CD14-positive monocyte (primary cell): ENCODE measurements around the gene SOWAHC. TPM values are rescaled to one million over a fixed set of nuclear protein-coding genes. Genes with fewer than 3 reads are reported as not detected.

ENCODE experiments used
- DNase-seq, 3 donors: peaks; one replicate each; pipeline ENCODE4 v3.0.0-alpha.2; 2011 to 2022
- H2AFZ ChIP-seq: 2 replicates; pipeline ENCODE4 v1.6.0; 2012; ENCODE audit warnings: mild to moderate bottlenecking, low read depth, low read length, inconsistent platforms; ENCODE audit not compliant: insufficient read depth, poor library complexity, severe bottlenecking
- H3K27ac ChIP-seq, 2 donors: 1 replicate in 1 of 2; 2 replicates in 1 of 2; pipeline ENCODE4 v1.5.1; 2012 to 2013; ENCODE audit warnings: low read length in 2 of 2, control low read depth in 1 of 2, inconsistent platforms in 1 of 2, low read depth in 1 of 2, mild to moderate bottlenecking in 1 of 2
- H3K27me3 ChIP-seq, 2 donors: one replicate each; pipeline versions ENCODE4 v1.6.0 to v1.6.1; 2011 to 2013; ENCODE audit warnings: low read length in 2 of 2; ENCODE audit not compliant: control insufficient read depth in 2 of 2, insufficient read depth in 2 of 2
- H3K36me3 ChIP-seq, 2 donors: replicated peaks in 1 of 2; 1 replicate in 1 of 2; 2 replicates in 1 of 2; pipeline versions ENCODE4 v1.5.1 to v1.6.1; 2012 to 2013; ENCODE audit warnings: low read length in 2 of 2, control low read depth in 1 of 2, inconsistent platforms in 1 of 2, mild to moderate bottlenecking in 1 of 2; ENCODE audit not compliant: insufficient read depth in 2 of 2, control insufficient read depth in 1 of 2
- H3K4me1 ChIP-seq, 2 donors: 1 replicate in 1 of 2; 2 replicates in 1 of 2; pipeline versions ENCODE4 v1.5.1 to v1.6.1; 2012 to 2013; ENCODE audit warnings: low read length in 2 of 2, control low read depth in 1 of 2, inconsistent platforms in 1 of 2, mild to moderate bottlenecking in 1 of 2, moderate library complexity in 1 of 2; ENCODE audit not compliant: insufficient read depth in 2 of 2, control insufficient read depth in 1 of 2
- H3K4me2 ChIP-seq: replicated peaks from 2 replicates; pipeline ENCODE3; 2012; ENCODE audit warnings: low read length, moderate library complexity, mild to moderate bottlenecking; ENCODE audit not compliant: poor library complexity, severe bottlenecking; ENCODE audit errors: extremely low read depth
- H3K4me3 ChIP-seq, 3 experiments: fragments of 200-600 bp in 1 of 3; sonication (generic) in 1 of 3; replicated peaks in 1 of 3; 1 replicate in 2 of 3; 2 replicates in 1 of 3; pipeline ENCODE4 v1.5.1; 2011 to 2013; ENCODE audit warnings: low read length in 3 of 3, mild to moderate bottlenecking in 3 of 3, control low read depth in 2 of 3, low read depth in 2 of 3, inconsistent platforms in 1 of 3, moderate library complexity in 1 of 3
- H3K79me2 ChIP-seq: 2 replicates; pipeline ENCODE4 v1.6.0; 2012; ENCODE audit warnings: mild to moderate bottlenecking, control low read depth, inconsistent platforms, low read length, moderate library complexity; ENCODE audit not compliant: insufficient read depth
- H3K9ac ChIP-seq: 2 replicates; pipeline ENCODE4 v1.6.0; 2017; ENCODE audit warnings: low read length, mild to moderate bottlenecking; ENCODE audit not compliant: insufficient read depth, poor library complexity, severe bottlenecking
- H3K9me3 ChIP-seq, 2 donors: replicated peaks in 1 of 2; 1 replicate in 1 of 2; 2 replicates in 1 of 2; pipeline versions ENCODE4 v1.5.1 to v1.6.1; 2012 to 2013; ENCODE audit warnings: low read length in 2 of 2, control low read depth in 1 of 2; ENCODE audit not compliant: control insufficient read depth in 1 of 2, insufficient read depth in 1 of 2
- H4K20me1 ChIP-seq: 2 replicates; pipeline ENCODE4 v1.6.0; 2012; ENCODE audit warnings: mild to moderate bottlenecking, low read length, control low read depth, moderate library complexity; ENCODE audit not compliant: insufficient read depth
- H3K27ac Mint-ChIP-seq, 7 donors: one replicate each; pipeline ENCODE4 v1.8.0; 2020; ENCODE audit warnings: mild to moderate bottlenecking in 7 of 7, mixed read lengths in 7 of 7, moderate library complexity in 6 of 7, inconsistent platforms in 2 of 7
- H3K27me3 Mint-ChIP-seq, 3 donors: one replicate each; pipeline ENCODE4 v1.8.0; 2021 to 2022; ENCODE audit warnings: low read depth in 3 of 3, mild to moderate bottlenecking in 3 of 3, mixed read lengths in 3 of 3, moderate library complexity in 3 of 3, inconsistent platforms in 1 of 3
- H3K36me3 Mint-ChIP-seq, 2 donors: one replicate each; pipeline ENCODE4 v1.8.0; 2020; ENCODE audit warnings: mixed read lengths in 2 of 2, inconsistent platforms in 1 of 2, mild to moderate bottlenecking in 1 of 2
- H3K4me1 Mint-ChIP-seq: one replicate; pipeline ENCODE4 v1.8.0; 2020; ENCODE audit warnings: mild to moderate bottlenecking, mixed read lengths
- H3K4me3 Mint-ChIP-seq, 2 donors: one replicate each; pipeline ENCODE4 v1.8.0; 2020; ENCODE audit warnings: mild to moderate bottlenecking in 2 of 2, mixed read lengths in 2 of 2, moderate library complexity in 1 of 2
- H3K9me3 Mint-ChIP-seq, 7 donors: one replicate each; pipeline ENCODE4 v1.8.0; 2020 to 2022; ENCODE audit warnings: mixed read lengths in 7 of 7, mild to moderate bottlenecking in 6 of 7, moderate library complexity in 6 of 7, inconsistent platforms in 2 of 7
- CTCF ChIP-seq: fragments of 200-600 bp; IDR thresholded peaks from one replicate; pipeline ENCODE4 v1.8.0; 2022; ENCODE audit warnings: antibody characterized with exemption, mild to moderate bottlenecking
- WGBS: methylation state at CpG from one replicate; pipeline ENCODE4 v1.1.5; 2013; ENCODE audit warnings: missing lambda C conversion rate; ENCODE audit not compliant: insufficient coverage; 5-methylcytosine and 5-hydroxymethylcytosine counted together
- intact Hi-C, 2 donors: fragments of 100-400 bp; cut with micrococcal nuclease; formaldehyde crosslinking; loops; one replicate each; pipeline versions ENCODE4 v1.15.0 to v1.15.1; 2023
- polyA plus RNA-seq, 3 donors: library from polyadenylated mRNA; depleted of rRNA in 1 of 3; unstranded in 2 of 3; stranded (reverse) in 1 of 3; fragments of 300-500 nt in 2 of 3; fragments of >200 nt in 1 of 3; fragmentation: Illumina TruSeq in 2 of 3; gene quantifications; 1 replicate in 2 of 3; 2 replicates in 1 of 3; pipeline ENCODE4 v1.2.3, GENCODE V29; 2012 to 2021

Gene SOWAHC
- polyA plus RNA-seq, 3 donors, result 1.1 to 3.4 (median 2.7) TPM

GRCh38 chr2:109646961-109647360 lies 32.8 kb downstream of the SOWAHC start:
- peaks cover 11% of the 10 kb centered on the region for H3K4me1 Mint-ChIP-seq
- intact Hi-C loops, result no loop called here
- no peak overlapping the region for H3K4me3 ChIP-seq
- no peaks in the 10 kb centered on the region for H3K9me3 ChIP-seq
- DNase-seq, result no peak
- H3K4me1 ChIP-seq, result peaks cover 10 to 13% of the 10 kb centered on the region in 2 donors
- peaks cover 0 to 6% (median 0%) of the 10 kb centered on the region in 7 donors for H3K9me3 Mint-ChIP-seq
- H2AFZ ChIP-seq, result no peak overlapping the region
- H3K36me3 ChIP-seq, result no peaks in the 10 kb centered on the region
- H3K79me2 ChIP-seq, result no peaks in the 10 kb centered on the region
- H3K27ac Mint-ChIP-seq, result no peak overlapping the region
- H3K9ac ChIP-seq, result no peak overlapping the region
- H3K36me3 Mint-ChIP-seq, result no peaks in the 10 kb centered on the region
- no peak for TF ChIP-seq CTCF
- WGBS, result no CpG with 5 or more reads among the region's 8 CpGs
- H3K27ac ChIP-seq, result no peak overlapping the region
- H3K27me3 Mint-ChIP-seq, result peaks cover 2 to 6% (median 4%) of the 10 kb centered on the region in 3 donors
- H3K4me2 ChIP-seq, result no peak overlapping the region
- no peak overlapping the region for H3K4me3 Mint-ChIP-seq
- H4K20me1 ChIP-seq, result no peaks in the 10 kb centered on the region
- no peaks in the 10 kb centered on the region for H3K27me3 ChIP-seq

- Histone ChIP-seq H3K9ac (no peak overlapping the region), H3K4me2 (no peak overlapping the region), H3K9me3 (no peaks in the 10 kb centered on the region), H3K4me3 (no peak overlapping the region), H3K27ac (no peak overlapping the region), H3K79me2 (no peaks in the 10 kb centered on the region), H3K36me3 (no peaks in the 10 kb centered on the region), H2AFZ (no peak overlapping the region), H3K27me3 (no peaks in the 10 kb centered on the region), H3K4me1 (peaks cover 10 to 13% of the 10 kb centered on the region in 2 donors), H4K20me1 (no peaks in the 10 kb centered on the region)
- Mint-ChIP-seq H3K9me3 (peaks cover 0 to 12% (median 2%) of the 10 kb centered on the region in 7 donors), H3K4me3 (no peak overlapping the region), H3K4me1 (peaks cover 11% of the 10 kb centered on the region), H3K36me3 (no peaks in the 10 kb centered on the region), H3K27me3 (peaks cover 2 to 7% (median 6%) of the 10 kb centered on the region in 3 donors), H3K27ac (peak overlapping the region in 2 of 7 donors; percentile 13 to 41)
- 95% methylated on average over 6 of the region's 7 CpGs for WGBS
- intact Hi-C loops, result no loop called here
- TF ChIP-seq CTCF, result no peak
- DNase-seq, result no peak
Measured at GRCh38 chr2:109647636-109648035, 33.5 kb downstream of the SOWAHC start.
